HG02610 (cell line): ENCODE results near the gene IL4.
A peak's percentile ranks its signal among the peaks of the same experiment; 100 is the strongest.

ENCODE experiments used
- ATAC-seq: cut with Tn5 transposase; IDR thresholded peaks from one replicate; pipeline ENCODE4 v1.9.1; 2021; ENCODE audit warnings: mild to moderate bottlenecking, moderate library complexity; ENCODE audit not compliant: unreplicated experiment

IL4 gene

GRCh38 chr5:132669966-132670882 lies 3.6 kb upstream of the IL4 start:
- ATAC-seq: no peak

DNA sequence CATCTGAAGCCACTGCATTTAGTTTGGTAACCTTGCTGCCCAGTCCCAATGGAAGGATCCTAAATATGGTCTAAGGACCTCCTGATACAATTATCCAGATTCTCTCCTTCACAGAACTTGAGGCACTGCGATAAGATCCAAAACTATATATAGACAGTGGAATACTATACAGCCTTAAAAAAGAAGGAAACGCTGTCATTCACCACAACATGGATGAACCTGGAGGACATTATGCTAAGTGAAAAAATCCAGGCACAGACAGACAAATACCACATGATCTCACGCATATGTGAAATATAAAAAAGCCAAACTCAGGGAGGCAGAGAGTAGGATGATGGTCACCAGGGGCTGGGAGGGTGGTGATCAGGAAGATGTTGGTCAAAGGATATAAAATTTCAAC lies 2.8 kb upstream of the IL4 start:
- no peak for ATAC-seq

- no peak for ATAC-seq
Observed at GRCh38 chr5:132673488-132673887, 301 bp upstream of the IL4 start.

DNA sequence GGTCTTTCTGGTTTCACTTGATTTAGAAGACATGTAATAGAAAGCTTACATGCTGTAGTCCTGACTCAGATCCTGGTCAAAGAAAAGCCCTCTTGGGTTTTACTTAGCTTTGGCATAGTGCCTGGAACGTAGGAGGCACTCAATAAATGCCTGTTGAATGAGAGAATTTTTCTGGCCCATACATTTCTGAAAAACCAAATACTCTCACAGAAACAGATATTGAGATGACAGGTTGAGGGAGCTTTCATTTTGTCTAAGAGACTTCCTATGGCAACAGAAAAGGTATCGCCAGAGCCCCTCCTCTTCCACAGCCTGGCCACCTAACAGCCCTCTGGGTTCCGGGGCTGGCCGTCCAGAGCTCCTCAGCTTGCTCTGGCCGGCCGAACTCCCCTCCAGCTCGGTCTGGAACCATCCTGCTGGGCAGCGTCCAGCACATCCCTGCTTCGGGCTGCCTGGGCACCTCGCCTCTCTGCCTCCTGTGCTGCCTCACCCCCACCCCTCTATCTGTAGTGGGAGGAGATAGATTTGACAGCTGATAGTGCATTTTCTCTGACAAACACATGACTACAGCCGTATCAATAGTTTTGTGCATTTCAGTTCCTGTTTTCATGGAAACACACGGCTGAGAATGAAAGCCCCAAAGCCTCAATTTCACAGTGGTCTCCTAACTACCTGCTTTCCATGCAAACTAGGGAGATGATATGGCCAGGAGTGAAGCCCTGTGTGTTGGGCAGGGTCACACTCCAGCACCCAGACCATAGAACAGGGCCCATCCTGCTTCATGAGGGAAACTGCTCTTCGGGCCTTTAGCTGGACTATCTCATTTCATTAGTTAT lies 1.1 kb downstream of the IL4 start:
- ATAC-seq: peak; percentile 79

DNA sequence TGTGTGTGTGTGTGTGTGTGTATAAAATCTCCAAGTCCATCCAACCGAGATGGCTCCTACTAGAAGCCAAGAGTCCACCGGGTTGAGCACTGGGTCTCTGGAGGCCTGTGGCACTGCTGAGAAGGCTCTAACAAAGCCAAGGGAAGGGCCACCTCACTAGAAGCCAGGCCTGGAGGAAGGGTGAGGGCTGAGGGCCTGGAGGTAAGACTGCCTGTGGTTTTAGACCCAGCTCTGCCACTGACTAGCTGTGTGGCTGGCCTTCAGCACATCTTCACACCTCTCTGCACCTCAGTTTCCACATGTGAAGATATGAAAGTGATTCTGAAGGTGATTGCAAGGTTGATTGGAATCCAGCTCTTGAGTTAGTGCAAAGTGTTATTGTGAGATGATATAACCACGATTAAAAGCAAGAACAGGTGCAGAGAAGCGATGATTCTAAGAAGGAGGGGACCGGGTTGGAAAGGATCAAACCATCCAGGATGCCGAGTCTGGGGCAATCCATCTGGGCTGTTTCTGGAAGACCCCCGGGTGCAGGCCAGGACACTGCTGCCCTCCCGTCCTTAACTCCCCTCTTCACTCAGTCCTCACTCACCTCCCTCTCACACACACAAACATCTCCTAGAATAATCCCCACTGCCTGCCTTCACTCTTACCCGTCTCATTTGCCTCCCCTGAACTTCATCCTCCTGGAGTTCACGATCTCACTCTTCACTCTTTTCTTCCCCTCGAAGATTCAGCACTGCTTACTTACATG lies 2.3 kb downstream of the IL4 start:
- ATAC-seq: no peak

DNA sequence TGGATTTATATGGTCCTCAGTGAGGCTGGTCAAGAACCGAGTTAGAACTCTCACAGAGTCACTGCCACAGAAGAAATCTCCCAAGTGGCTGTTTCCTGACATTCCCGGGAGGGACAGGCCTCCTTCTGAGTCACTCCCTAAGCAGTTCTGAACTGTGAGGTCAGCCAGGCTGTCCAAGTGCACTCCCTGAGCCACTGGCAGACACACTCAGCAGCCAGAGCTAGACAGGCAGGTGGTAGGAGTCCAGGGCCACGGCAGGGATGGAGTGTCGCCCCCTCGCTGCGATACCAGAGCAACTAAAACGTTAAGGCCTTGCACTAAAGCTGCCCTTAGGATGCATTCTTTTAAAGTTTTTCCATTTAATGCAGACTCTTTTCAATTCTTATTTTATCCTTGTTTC lies 3.4 kb downstream of the IL4 start:
- ATAC-seq: no peak

- no peak for ATAC-seq
Observed at GRCh38 chr5:132677682-132678400, 4.1 kb downstream of the IL4 start.

DNA sequence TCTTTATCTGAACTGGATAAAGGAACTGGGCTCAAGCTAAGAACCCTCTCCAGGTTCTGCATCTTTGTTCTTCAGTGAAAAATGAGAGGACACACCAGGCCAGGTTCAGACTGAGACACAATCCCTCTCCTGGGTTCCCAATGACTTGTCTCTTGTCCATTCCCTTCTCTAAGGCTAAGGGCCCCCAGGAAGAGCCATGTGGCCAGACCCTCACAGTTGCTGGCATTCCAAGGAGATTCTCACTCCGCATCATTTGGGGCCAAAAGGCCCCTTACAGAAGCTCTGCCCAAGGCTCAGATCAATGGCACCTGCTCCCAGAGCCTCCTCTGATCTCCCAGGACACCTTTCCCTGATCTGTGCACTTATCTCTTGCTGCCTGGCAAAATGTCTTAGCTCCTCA lies 4.9 kb downstream of the IL4 start:
- ATAC-seq: no peak

GRCh38 chr5:132679166-132679565 lies 5.4 kb downstream of the IL4 start:
- no peak for ATAC-seq

DNA sequence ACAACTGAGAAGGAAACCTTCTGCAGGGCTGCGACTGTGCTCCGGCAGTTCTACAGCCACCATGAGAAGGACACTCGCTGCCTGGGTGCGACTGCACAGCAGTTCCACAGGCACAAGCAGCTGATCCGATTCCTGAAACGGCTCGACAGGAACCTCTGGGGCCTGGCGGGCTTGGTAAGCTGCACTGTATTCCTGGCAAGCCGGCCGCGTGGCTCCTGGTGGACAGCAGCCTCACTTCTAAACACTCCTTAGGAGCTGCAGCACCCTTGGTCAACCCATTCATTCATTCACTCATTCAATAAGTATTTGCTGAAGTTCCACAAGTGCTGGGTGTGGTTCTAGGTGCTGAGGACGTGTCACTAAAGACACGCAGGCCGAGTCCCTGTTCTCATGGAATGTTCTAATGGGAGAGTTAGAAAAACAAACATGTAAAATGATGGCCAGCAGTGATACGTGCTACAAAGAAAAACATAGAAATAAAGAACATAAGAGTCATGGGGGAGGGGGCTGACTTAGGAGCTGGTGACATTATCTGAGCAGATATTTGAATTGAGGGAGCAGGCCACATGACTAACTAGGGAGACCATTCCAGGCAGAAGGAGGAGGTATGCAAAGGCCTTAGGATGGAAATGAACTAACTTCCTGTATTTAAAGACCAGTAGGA lies 6.1 kb downstream of the IL4 start:
- no peak for ATAC-seq

GRCh38 chr5:132680780-132681475 lies 7.1 kb downstream of the IL4 start:
- ATAC-seq: no peak

DNA sequence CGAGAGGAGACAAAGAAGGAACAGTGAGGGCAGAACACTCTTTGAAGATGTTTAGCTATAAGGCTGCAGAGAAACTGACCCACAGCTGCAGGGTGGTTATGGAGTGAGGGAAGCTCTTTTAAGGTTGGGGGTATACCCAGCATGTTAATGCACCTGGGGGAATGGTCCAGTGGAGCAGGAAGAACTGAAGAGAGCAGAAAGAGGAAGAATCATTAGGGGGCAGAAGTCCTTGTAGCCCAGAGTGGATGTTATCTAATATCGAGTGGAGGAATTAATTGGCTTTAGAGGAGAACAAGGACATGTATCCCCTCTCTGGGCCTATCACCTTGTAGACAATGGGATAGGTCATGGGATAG lies 7.7 kb downstream of the IL4 start:
- ATAC-seq: no peak

DNA sequence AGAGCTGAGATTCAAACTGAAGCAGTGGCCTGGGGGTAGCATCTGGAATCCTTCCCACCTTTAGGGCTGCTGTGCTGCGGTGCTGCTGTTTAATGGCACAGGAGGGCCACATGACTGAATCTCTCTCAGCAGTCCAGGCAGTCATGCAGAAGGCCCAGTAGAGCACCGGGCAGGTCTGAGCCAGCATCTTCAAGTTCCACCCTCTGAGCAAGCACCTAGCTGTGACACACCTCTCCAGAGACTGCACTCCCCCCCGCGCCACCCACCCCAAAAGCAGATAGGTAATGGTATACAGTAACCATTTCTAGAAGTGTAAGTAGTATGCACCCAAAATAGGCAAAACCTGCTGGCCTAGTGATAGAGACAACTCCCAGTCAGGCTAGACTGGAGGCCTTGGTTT lies 8.2 kb downstream of the IL4 start:
- no peak for ATAC-seq

GRCh38 chr5:132684491-132684890 lies 10.7 kb downstream of the IL4 start:
- ATAC-seq: no peak

DNA sequence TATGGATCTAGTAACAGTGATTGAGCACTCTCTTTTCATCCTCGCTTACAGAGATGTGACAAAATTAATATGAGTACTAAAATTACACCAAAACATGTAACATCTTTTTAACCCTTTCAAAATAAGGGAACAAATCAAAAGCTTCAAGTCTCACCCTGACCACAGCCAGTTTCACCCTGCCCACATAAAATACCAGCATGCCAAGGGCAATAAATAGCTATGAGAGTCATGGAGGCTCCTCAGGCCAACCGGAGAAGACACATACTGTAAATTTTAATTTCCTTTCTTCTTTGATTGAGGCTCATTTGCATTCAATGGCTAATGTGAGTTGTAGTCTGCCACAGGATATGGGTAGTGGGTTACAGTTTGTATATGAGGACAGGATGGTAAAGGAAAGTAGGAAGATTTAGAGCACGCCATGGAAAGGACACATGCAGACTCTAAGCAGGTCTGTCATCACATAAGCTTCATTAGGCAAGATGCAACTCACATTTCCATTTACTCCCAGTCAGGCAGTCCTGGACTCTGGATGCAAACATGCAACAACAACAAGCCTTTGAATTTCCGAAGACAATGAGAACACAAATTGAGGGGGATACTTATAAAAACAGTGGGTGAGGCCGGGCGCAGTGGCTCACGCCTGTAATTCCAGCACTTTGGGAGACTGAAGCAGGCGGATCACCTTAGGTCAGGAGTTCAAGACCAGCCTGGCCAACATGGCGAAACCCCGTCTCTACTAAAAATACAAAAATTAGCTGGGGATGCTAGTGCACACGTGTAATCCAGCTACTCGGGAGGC lies 11.3 kb downstream of the IL4 start:
- no peak for ATAC-seq

DNA sequence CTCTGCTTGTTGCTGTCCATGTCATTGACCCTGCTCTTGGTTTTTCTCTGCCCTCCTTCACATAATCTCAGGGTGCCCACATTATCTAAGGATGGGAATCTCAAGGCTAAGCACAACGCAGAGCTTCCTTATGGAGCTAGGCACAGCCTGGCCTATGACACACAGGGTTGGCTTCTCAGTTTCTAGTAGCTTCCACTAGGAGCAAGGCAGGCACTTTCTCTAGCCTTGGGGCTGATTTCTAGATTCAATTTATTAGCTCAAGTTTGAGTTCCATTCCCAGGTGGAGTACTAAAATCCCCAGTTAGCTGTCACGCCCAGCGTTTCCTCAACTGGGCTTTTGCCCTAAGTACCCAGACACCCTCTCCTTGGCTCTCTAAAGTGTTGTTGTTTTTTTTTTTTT lies 12.4 kb downstream of the IL4 start:
- ATAC-seq: no peak

DNA sequence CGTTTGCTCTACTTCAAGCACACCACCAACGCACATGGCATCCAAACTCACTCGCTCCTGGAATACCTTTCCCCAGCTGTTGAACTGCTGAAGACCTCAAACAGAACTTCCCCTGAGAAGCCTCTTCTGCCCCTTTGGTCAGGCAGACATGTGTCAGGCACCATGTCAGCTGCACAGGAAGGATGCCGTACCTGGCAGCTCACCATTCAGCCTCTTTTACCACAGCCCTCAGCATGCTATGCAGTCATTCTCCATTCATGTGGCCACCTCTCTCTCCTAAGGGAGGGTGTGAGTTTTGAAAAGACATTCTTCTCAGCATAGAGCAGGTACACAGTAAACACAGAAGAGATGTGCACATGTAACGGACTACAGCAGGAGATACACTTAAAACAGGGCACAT lies 14.2 kb downstream of the IL4 start:
- no peak for ATAC-seq

DNA sequence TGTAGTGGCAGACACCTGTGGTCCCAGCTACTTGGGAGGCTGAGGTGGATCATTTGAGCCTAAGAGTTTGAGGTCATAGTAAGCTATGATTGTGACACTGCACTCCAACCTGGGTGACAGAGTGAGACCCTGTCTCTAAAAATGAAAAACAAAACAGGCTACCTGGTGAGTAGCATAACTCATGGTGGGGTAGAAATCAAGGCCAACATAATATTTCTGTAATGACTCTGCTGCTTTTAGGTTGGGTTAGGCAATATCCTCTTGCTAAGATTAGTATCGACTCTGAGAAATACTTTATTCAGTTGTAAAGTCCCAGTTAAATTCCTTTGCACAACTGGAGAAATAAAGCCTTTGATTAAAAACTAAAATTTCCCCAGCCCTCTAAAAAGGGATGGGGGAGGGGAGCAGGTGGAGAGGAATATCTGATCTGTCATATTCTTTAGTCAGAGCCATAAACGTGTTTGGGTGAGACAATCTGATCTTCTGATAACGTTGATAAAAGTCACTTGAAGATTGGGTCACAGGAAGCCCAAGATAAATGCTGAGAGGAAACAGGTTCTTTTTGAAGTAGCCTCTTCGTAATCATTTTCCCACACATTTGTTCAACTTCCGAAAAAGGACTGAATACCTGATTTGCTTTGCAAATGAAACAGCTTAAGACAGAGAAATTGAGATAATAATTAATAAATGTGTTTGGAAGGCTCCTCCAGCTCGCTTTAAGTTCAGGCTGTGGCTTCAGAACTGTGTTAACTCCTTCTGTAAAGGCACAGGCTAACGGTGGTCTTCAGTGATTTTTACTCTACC lies 14.9 kb downstream of the IL4 start:
- no peak for ATAC-seq
